ENCODE results near the gene UBASH3B.

DNA sequence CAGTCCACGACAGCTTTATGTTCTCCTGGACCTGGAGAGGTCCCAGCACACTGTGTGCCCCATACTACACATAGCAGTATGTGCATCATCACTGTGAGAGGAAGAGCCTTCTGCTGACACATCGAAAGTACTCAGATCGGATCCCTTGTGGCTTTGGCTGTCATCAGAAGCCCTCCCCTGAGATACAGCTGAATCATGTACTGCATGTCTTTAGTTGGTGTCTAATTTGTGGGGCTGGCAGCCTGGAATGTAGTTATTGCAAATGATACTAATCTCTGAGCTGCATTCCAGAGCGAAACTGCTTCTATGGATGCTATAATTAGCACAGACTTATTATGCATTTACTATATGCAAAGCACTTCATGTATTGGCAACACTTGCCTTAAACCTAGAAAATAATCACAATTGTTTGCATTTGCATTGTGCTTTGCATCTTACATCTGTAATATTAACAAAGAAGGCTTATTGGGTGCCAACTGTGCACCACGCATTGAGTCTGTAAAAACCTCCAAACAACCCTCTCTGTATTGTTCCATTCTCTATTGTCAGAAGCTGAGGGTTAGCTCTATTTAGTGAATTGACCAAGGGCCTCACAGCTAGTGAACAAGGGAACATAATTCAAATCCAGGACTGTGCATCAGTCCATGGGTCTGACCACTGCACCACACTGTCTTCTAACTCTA, 93.6 kb downstream of the UBASH3B start:
- TF ChIP-seq CTCF (IDR thresholded peaks at IDR 0.05; ENCODE audit: insufficient read depth, low read length) (no peak), GABPA (IDR thresholded peaks at IDR 0.05; ENCODE audit: low read depth) (no peak), POLR2AphosphoS5 (IDR thresholded peaks at IDR 0.05; ENCODE audit: low read depth) (no peak), SPI1 (IDR thresholded peaks at IDR 0.05; ENCODE audit: borderline replicate concordance, low read depth) (no peak)
- TF ChIP-seq, protein P1, sequence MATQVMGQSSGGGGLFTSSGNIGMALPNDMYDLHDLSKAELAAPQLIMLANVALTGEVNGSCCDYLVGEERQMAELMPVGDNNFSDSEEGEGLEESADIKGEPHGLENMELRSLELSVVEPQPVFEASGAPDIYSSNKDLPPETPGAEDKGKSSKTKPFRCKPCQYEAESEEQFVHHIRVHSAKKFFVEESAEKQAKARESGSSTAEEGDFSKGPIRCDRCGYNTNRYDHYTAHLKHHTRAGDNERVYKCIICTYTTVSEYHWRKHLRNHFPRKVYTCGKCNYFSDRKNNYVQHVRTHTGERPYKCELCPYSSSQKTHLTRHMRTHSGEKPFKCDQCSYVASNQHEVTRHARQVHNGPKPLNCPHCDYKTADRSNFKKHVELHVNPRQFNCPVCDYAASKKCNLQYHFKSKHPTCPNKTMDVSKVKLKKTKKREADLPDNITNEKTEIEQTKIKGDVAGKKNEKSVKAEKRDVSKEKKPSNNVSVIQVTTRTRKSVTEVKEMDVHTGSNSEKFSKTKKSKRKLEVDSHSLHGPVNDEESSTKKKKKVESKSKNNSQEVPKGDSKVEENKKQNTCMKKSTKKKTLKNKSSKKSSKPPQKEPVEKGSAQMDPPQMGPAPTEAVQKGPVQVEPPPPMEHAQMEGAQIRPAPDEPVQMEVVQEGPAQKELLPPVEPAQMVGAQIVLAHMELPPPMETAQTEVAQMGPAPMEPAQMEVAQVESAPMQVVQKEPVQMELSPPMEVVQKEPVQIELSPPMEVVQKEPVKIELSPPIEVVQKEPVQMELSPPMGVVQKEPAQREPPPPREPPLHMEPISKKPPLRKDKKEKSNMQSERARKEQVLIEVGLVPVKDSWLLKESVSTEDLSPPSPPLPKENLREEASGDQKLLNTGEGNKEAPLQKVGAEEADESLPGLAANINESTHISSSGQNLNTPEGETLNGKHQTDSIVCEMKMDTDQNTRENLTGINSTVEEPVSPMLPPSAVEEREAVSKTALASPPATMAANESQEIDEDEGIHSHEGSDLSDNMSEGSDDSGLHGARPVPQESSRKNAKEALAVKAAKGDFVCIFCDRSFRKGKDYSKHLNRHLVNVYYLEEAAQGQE (IDR thresholded peaks at IDR 0.05; ENCODE audit: insufficient replicate concordance, low read depth): no peak

Data from HL-60 (cell line).